Gastrocnemius medialis (tissue), 4 donors: ENCODE measurements around the gene MICU1. TPM values are rescaled to one million over a fixed set of nuclear protein-coding genes. Genes with fewer than 3 reads are reported as not detected.
A peak's percentile ranks its signal among the peaks of the same experiment; 100 is the strongest.

ENCODE experiments used
- ATAC-seq, 2 donors: fragments of 150-250 bp; one replicate each; pipeline ENCODE4 v1.9.1; 2016
- DNase-seq, 2 donors: peaks; one replicate each; pipeline ENCODE4 v3.0.0-alpha.2; 2019
- H3K27ac ChIP-seq, 4 donors: fragments of 200-600 bp; sonication (generic); 1 replicate in 1 of 4; 2 replicates in 3 of 4; pipeline ENCODE4 v1.5.1; 2016 to 2018; ENCODE audit warnings: mild to moderate bottlenecking in 2 of 4, moderate library complexity in 1 of 4
- H3K27me3 ChIP-seq, 3 donors: fragments of 200-600 bp; sonication (generic) in 2 of 3; 1 replicate in 1 of 3; 2 replicates in 2 of 3; pipeline versions ENCODE4 v1.5.1 to v1.6.0; 2016 to 2019; ENCODE audit warnings: mild to moderate bottlenecking in 1 of 3, moderate library complexity in 1 of 3
- H3K36me3 ChIP-seq, 2 donors: fragments of 200-600 bp; sonication (generic) in 1 of 2; one replicate each; pipeline ENCODE4 v1.5.1; 2017 to 2018
- H3K4me1 ChIP-seq, 2 donors: fragments of 200-600 bp; sonication (generic) in 1 of 2; one replicate each; pipeline ENCODE4 v1.5.1; 2016 to 2017; ENCODE audit warnings: mild to moderate bottlenecking in 2 of 2
- H3K4me3 ChIP-seq, 4 donors: fragments of 200-600 bp; sonication (generic) in 3 of 4; 1 replicate in 1 of 4; 2 replicates in 3 of 4; pipeline ENCODE4 v1.5.1; 2016 to 2019; ENCODE audit warnings: mild to moderate bottlenecking in 2 of 4
- H3K9me3 ChIP-seq, 3 donors: fragments of 200-600 bp; sonication (generic) in 2 of 3; 1 replicate in 1 of 3; 2 replicates in 2 of 3; pipeline ENCODE4 v1.5.1; 2016 to 2019
- CTCF ChIP-seq, 5 experiments: fragments of 450-650 bp in 3 of 5; fragments of 200-600 bp in 2 of 5; sonication (generic) in 2 of 5; IDR thresholded peaks in 4 of 5; conservative IDR thresholded peaks in 1 of 5; 1 replicate in 4 of 5; 2 replicates in 1 of 5; pipeline ENCODE4 v1.5.1; 2016 to 2019; ENCODE audit warnings: antibody characterized with exemption in 5 of 5, mild to moderate bottlenecking in 3 of 5, moderate library complexity in 3 of 5
- POLR2A ChIP-seq, 2 donors: fragments of 450-650 bp; IDR thresholded peaks; one replicate each; pipeline ENCODE4 v1.6.1; 2017; ENCODE audit warnings: antibody characterized with exemption in 2 of 2, mild to moderate bottlenecking in 2 of 2, moderate library complexity in 2 of 2
- in situ Hi-C, 4 donors: fragments of 200-750 bp; cut with MboI; loops; one replicate each; pipeline versions ENCODE4 v1.15.0 to v1.8.0; 2017; ENCODE audit warnings: low sequenced_read_pairs in 4 of 4
- intact Hi-C: fragments of 100-400 bp; cut with DNase I; formaldehyde crosslinking; loops from one replicate; pipeline ENCODE4 v1.15.1; 2023; ENCODE audit warnings: low total_unique reads
- total RNA-seq, 4 donors: library from RNA; depleted of rRNA; stranded (reverse); fragments of >200 nt; gene quantifications; one replicate each; pipeline versions ENCODE4 v1.1.0 to v1.2.3, GENCODE V29; 2016

MICU1 gene
- total RNA-seq, 4 donors from 2014 or later, result 42.7 to 62.2 (median 51.9) TPM

DNA sequence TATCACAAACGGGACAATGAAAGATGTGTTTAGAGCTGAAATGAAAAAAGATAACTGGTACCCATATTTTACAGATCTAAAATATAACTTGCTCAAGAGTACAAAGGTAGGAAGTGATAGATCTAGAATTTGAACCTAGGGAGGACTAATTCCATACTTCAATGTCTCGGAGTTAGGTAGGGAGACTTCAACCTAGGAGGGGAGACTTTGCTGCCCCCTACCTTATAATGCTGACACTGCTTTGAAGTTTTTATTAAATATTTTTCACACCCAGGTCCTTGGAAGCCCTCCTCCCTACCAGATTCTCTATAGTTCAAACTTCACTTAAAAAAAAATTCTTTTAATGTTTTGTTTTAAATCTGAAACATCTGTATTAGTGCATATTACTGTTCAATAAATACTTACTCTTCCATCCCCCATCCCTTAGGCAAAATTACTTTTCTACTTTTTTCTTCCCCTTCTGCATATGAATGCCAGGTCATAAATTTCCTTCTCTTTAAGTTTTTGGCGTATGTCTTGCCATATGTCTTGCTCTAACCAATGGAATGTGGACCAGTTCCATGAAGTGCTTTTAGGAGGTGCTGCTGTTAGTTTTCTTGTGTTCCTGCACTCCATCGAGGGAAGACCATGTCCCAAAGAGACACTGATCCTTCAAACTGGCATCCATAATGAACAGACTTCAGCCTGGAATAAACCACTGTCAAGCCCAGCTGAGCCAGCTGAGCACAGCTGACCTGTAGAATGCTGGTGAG is 57.8 kb downstream of the MICU1 start:
- in situ Hi-C loops (no loop called here), intact Hi-C loops (no loop called here)
- H3K27ac ChIP-seq, result peak overlapping the region in 2 of 4 donors; percentile 45 to 65
- H3K36me3 ChIP-seq, result peaks cover 0 to 7% of the 10 kb centered on the region in 2 donors
- ATAC-seq (no peak), DNase-seq (no peak)
- no peaks in the 10 kb centered on the region for H3K9me3 ChIP-seq
- TF ChIP-seq CTCF (IDR thresholded peaks at IDR 0.05 in 4 of 5, conservative IDR thresholded peaks at IDR 0.05 in 1 of 5) (peak in 1 of 5 experiments; percentile 47), POLR2A (IDR thresholded peaks at IDR 0.05) (no peak)
- no peaks in the 10 kb centered on the region for H3K27me3 ChIP-seq
- no peak overlapping the region for H3K4me3 ChIP-seq
- peaks cover 5 to 21% of the 10 kb centered on the region in 2 donors for H3K4me1 ChIP-seq

DNA sequence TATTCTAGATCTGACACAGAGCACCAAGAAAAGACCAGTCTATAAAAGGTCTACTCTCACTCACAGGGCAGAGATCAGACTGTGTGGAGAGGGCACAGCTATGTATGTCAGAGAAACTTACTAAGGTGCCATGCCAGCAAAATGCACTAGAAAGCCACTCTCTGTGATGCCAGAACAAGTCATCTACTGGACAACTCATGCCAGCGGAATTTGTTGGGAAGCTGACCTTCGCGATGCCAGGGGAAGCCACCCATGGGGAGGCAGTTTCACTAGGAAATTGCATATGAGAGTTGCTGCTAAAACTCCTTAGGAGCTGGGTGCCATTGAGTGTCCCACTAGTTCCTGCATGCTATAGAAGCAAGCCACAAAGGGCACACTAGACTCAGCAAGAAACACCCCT is 58.5 kb downstream of the MICU1 start:
- H3K27ac ChIP-seq, result peak overlapping the region in 2 of 4 donors; percentile 57 to 65
- H3K36me3 ChIP-seq, result peaks cover 0 to 13% of the 10 kb centered on the region in 2 donors
- ATAC-seq (peak; percentile 91 to 97), DNase-seq (peak; percentile 50 to 65)
- intact Hi-C loops (no loop called here), in situ Hi-C loops (no loop called here)
- peaks cover 5 to 21% of the 10 kb centered on the region in 2 donors for H3K4me1 ChIP-seq
- TF ChIP-seq CTCF (IDR thresholded peaks at IDR 0.05 in 4 of 5, conservative IDR thresholded peaks at IDR 0.05 in 1 of 5), result no peak
- TF ChIP-seq POLR2A (IDR thresholded peaks at IDR 0.05), result no peak
- no peak overlapping the region for H3K4me3 ChIP-seq
- H3K9me3 ChIP-seq, result no peaks in the 10 kb centered on the region
- H3K27me3 ChIP-seq, result no peaks in the 10 kb centered on the region

DNA sequence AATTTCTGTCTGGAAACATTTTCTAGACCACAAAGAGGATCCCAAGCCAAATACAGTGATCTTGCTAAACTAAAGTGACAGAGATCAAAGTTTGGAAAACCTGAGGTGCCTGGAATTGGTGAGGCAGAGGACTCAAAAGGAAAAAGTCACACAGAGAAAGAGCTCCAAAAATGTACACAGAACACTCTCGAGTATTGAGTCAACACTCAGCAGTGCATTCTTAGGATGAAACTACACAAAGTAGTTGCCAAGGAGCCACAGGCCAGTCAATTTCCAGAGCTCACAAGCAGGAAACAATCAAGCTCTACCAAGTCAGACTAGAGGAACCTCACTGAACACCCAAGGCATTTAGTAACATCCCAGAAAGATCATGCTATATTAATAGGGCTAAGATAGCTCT is 61.3 kb downstream of the MICU1 start:
- Histone ChIP-seq H3K9me3 (no peaks in the 10 kb centered on the region), H3K4me1 (peaks cover 5 to 17% of the 10 kb centered on the region in 2 donors), H3K27ac (no peak overlapping the region), H3K27me3 (no peaks in the 10 kb centered on the region), H3K4me3 (no peak overlapping the region), H3K36me3 (peaks cover 0 to 36% of the 10 kb centered on the region in 2 donors)
- ATAC-seq, result no peak
- in situ Hi-C loops (no loop called here), intact Hi-C loops (no loop called here)
- no peak for DNase-seq
- TF ChIP-seq POLR2A (IDR thresholded peaks at IDR 0.05), result no peak
- no peak for TF ChIP-seq CTCF (IDR thresholded peaks at IDR 0.05 in 4 of 5, conservative IDR thresholded peaks at IDR 0.05 in 1 of 5)

- TF ChIP-seq POLR2A (IDR thresholded peaks at IDR 0.05) (no peak), CTCF (IDR thresholded peaks at IDR 0.05 in 4 of 5, conservative IDR thresholded peaks at IDR 0.05 in 1 of 5) (no peak)
- no peak for ATAC-seq
- in situ Hi-C loops, result no loop called here
- Histone ChIP-seq H3K9me3 (no peaks in the 10 kb centered on the region), H3K4me3 (no peak overlapping the region), H3K27me3 (no peaks in the 10 kb centered on the region), H3K27ac (no peak overlapping the region), H3K36me3 (peaks cover 0 to 36% of the 10 kb centered on the region in 2 donors), H3K4me1 (peaks cover 5 to 17% of the 10 kb centered on the region in 2 donors)
- intact Hi-C loops, result no loop called here
- DNase-seq, result no peak
Observed at GRCh38 chr10:72563327-72563932, 62.4 kb downstream of the MICU1 start.
